Calu3 (cell line): ENCODE data around the gene CDIPT. TPM values are rescaled to one million over a fixed set of nuclear protein-coding genes. Genes with fewer than 3 reads are reported as not detected.

Experiments used
- BruUV-seq: library from RNA; stranded (reverse); fragments of 400-500 nt; replicated peaks from 2 replicates; lab custom pipeline; 2021; lab: Mats Ljungman, UMichigan
- CTCF ChIA-PET: fragments of 300-600 bp; sonication (Branson Sonifier 250); formaldehyde crosslinking; loops from one replicate; lab custom pipeline; 2022; ENCODE audit warnings: antibody characterized with exemption; lab: Charles Lee
- DNase-seq: peaks from one replicate; pipeline ENCODE4 v3.0.0; 2022
- H3K27ac Mint-ChIP-seq: one replicate; pipeline ENCODE4 v1.8.0; 2022; ENCODE audit warnings: mixed read lengths; ENCODE audit not compliant: unreplicated experiment
- H3K27me3 Mint-ChIP-seq: one replicate; pipeline ENCODE4 v1.8.0; 2022; ENCODE audit warnings: mixed read lengths; ENCODE audit not compliant: unreplicated experiment
- H3K36me3 Mint-ChIP-seq: one replicate; pipeline ENCODE4 v1.8.0; 2022; ENCODE audit warnings: mild to moderate bottlenecking, moderate library complexity, mixed read lengths; ENCODE audit not compliant: insufficient read depth, unreplicated experiment
- H3K4me1 Mint-ChIP-seq: one replicate; pipeline ENCODE4 v1.8.0; 2022; ENCODE audit warnings: mild to moderate bottlenecking, low read depth, mixed read lengths; ENCODE audit not compliant: unreplicated experiment
- H3K4me3 Mint-ChIP-seq: one replicate; pipeline ENCODE4 v1.8.0; 2022; ENCODE audit warnings: mild to moderate bottlenecking, low read depth, moderate library complexity, mixed read lengths; ENCODE audit not compliant: unreplicated experiment
- H3K9me3 Mint-ChIP-seq: one replicate; pipeline ENCODE4 v1.8.0; 2022; ENCODE audit warnings: low read depth, mixed read lengths; ENCODE audit not compliant: unreplicated experiment
- CTCF ChIP-seq: fragments of 200-600 bp; IDR thresholded peaks from one replicate; pipeline ENCODE4 v1.8.0; 2022; ENCODE audit warnings: antibody characterized with exemption; ENCODE audit not compliant: unreplicated experiment
- intact Hi-C: fragments of 100-400 bp; cut with micrococcal nuclease; formaldehyde crosslinking; loops from one replicate; pipeline ENCODE4 v1.10.0; 2022; ENCODE audit not compliant: unreplicated experiment
- total RNA-seq: library from RNA; stranded (reverse); gene quantifications from 2 replicates; pipeline ENCODE4 v1.2.3, GENCODE V29; 2022

The CDIPT gene
- total RNA-seq, 1 experiment from 2014 or later: 62.7 TPM

DNA sequence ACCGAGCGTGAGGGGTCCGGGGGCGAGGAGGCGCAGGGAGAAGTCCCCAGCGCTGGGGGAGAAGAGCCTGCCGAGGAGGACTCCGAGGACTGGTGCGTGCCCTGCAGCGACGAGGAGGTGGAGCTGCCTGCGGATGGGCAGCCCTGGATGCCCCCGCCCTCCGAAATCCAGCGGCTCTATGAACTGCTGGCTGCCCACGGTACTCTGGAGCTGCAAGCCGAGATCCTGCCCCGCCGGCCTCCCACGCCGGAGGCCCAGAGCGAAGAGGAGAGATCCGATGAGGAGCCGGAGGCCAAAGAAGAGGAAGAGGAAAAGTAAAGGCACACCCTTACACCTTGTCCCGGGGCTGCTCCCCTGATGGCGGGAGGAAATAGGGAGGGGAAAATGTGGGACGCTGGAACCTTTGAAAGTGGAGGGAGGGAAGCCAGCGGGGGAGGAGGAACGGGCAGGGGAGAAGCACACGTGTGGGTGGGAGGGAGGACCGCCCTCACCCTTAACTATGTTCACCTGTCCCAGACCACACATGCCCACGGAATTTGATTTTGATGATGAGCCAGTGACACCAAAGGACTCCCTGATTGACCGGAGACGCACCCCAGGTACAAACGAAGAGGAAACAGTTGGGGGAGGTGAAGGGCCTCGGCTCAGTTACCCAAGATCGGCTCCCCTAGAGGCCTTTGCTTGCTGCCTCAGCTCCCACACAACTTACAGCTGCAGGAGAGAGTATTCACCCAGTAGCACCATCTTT is 46.2 kb downstream of the CDIPT start:
- Mint-ChIP-seq H3K9me3 (no peaks in the 10 kb centered on the region), H3K4me1 (peaks cover 42% of the 10 kb centered on the region), H3K27ac (peak overlapping the region; percentile 94), H3K36me3 (peaks cover 90% of the 10 kb centered on the region), H3K4me3 (peak overlapping the region; percentile 96), H3K27me3 (peaks cover 36% of the 10 kb centered on the region)
- CTCF ChIA-PET: interaction anchor here (0.6 to 3.5 kb wide), 15 partner anchors 10 to 169 kb away, joined by 3 to 35 read pairs (median 4); partner anchors contain the start of genes KIF22, MAZ and SEZ6L2
- peak; percentile 76 for DNase-seq
- no TSS peak for BruUV-seq
- intact Hi-C loops: loop anchor here (10.0 kb wide), 1 partner anchor 112 kb away; no protein-coding TSS in a partner anchor
- no peak for TF ChIP-seq CTCF

GRCh38 chr16:29815793-29816693 is 47.0 kb downstream of the CDIPT start, which contains the start of gene PAGR1:
Gene PAGR1, plus strand, starts transcription at chr16:29816152. Its CDS starts 374 bp downstream, at chr16:29816526.
- peak within 1 kb of the TSS; percentile 94 for H3K27ac Mint-ChIP-seq
- H3K27me3 Mint-ChIP-seq: peaks cover 39% of the 10 kb centered on the region
- peak within 1 kb of the TSS; percentile 96 for H3K4me3 Mint-ChIP-seq
- BruUV-seq: TSS peak; percentile 10
- H3K9me3 Mint-ChIP-seq: no peaks in the 10 kb centered on the region
- H3K4me1 Mint-ChIP-seq: peaks cover 42% of the 10 kb centered on the region
- CTCF ChIA-PET: interaction anchor here (0.6 to 3.5 kb wide), 15 partner anchors 9 to 216 kb away, joined by 3 to 35 read pairs (median 4); partner anchors contain the start of genes ASPHD1, KIF22, MAZ and SEZ6L2
- DNase-seq: peak; percentile 98
- intact Hi-C loops: loop anchor here (10.0 kb wide), 1 partner anchor 111 kb away; no protein-coding TSS in a partner anchor
- TF ChIP-seq CTCF: peak; percentile 94
- peaks cover 90% of the 10 kb centered on the region for H3K36me3 Mint-ChIP-seq

DNA sequence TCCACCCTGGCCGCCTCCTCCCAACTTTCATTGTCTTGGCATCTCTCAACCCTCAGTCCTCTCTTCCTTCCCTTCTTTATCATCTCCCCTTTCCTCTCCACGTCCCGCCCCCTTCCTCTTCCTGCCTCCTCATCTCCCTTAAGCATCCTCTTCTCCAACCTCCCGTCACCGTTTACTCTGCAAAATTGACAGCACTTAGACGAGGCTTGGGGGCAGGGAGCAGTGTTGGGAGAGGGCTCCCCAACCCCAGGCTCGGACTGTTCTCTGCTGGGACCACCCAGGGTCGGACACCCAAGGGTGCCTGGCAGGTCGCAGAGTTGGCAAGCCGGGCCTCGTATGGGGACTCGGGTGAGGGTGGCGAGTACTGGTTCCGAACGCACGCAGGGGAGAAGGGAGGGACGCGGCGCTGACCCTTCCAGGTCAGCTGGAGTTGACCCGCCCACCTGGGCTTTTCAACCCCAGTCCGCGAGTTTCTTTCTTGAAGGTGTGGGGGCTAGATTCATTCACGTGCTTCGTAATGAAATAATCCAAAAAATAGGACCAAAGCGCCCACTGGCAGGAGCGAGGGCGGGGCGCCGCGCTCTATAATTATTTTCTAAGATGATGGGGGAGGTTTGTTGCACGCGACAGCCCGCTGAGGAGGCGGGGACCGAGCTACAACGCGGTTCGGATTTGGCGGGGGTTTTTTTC is 47.8 kb downstream of the CDIPT start:
- H3K9me3 Mint-ChIP-seq: no peaks in the 10 kb centered on the region
- no peak for DNase-seq
- peak overlapping the region; percentile 96 for H3K4me3 Mint-ChIP-seq
- intact Hi-C loops: loop anchor here (10.0 kb wide), 1 partner anchor 110 kb away; no protein-coding TSS in a partner anchor
- CTCF ChIA-PET: interaction anchor here (0.7 to 3.5 kb wide), 9 partner anchors 8 to 217 kb away, joined by 3 to 35 read pairs (median 6); partner anchors contain the start of genes ASPHD1, KIF22, MAZ and SEZ6L2
- TF ChIP-seq CTCF: no peak
- H3K27ac Mint-ChIP-seq: peak overlapping the region; percentile 94
- H3K4me1 Mint-ChIP-seq: peaks cover 42% of the 10 kb centered on the region
- peaks cover 90% of the 10 kb centered on the region for H3K36me3 Mint-ChIP-seq
- BruUV-seq: no TSS peak
- peaks cover 39% of the 10 kb centered on the region for H3K27me3 Mint-ChIP-seq
